Liver (tissue), 9 donors: ENCODE data around the gene UGT1A5. TPM values are rescaled to one million over a fixed set of nuclear protein-coding genes. Genes with fewer than 3 reads are reported as not detected.
A peak's percentile ranks its signal among the peaks of the same experiment; 100 is the strongest.
"Not testable (repeated sequence)": the region's sequence is repeated elsewhere in the genome, so short reads cannot be mapped to it uniquely, and the experiment has no call there.

Experiments used
- DNase-seq: peaks from one replicate; pipeline ENCODE4 v3.0.0-alpha.2; 2017; ENCODE audit warnings: low spot score
- H3K27ac ChIP-seq, 2 donors: one replicate each; pipeline ENCODE4 v1.7.0; 2013; ENCODE audit warnings: inconsistent platforms in 2 of 2, low read length in 2 of 2, control low read depth in 1 of 2, low read depth in 1 of 2, mild to moderate bottlenecking in 1 of 2
- H3K27me3 ChIP-seq, 4 donors: one replicate each; pipeline versions ENCODE4 v1.6.1 to v1.7.0; 2013; ENCODE audit warnings: low read length in 3 of 4, inconsistent platforms in 1 of 4, mild to moderate bottlenecking in 1 of 4, moderate library complexity in 1 of 4; ENCODE audit not compliant: control insufficient read depth in 4 of 4, insufficient read depth in 4 of 4
- H3K36me3 ChIP-seq, 4 donors: one replicate each; pipeline versions ENCODE4 v1.6.1 to v1.7.0; 2013; ENCODE audit warnings: low read length in 3 of 4, mild to moderate bottlenecking in 3 of 4, low read depth in 1 of 4, moderate library complexity in 1 of 4; ENCODE audit not compliant: control insufficient read depth in 4 of 4, insufficient read depth in 3 of 4
- H3K4me1 ChIP-seq, 4 donors: one replicate each; pipeline versions ENCODE4 v1.6.1 to v1.7.0; 2013; ENCODE audit warnings: low read length in 3 of 4, mild to moderate bottlenecking in 3 of 4, moderate library complexity in 1 of 4; ENCODE audit not compliant: control insufficient read depth in 4 of 4, insufficient read depth in 4 of 4
- H3K4me3 ChIP-seq, 3 donors: one replicate each; pipeline versions ENCODE4 v1.6.1 to v1.7.0; 2013; ENCODE audit warnings: low read length in 3 of 3, control low read depth in 1 of 3, low read depth in 1 of 3, mild to moderate bottlenecking in 1 of 3
- H3K9ac ChIP-seq, 2 donors: one replicate each; pipeline ENCODE4 v1.7.0; 2013; ENCODE audit warnings: low read length in 2 of 2, mild to moderate bottlenecking in 2 of 2, moderate library complexity in 2 of 2, control low read depth in 1 of 2, low read depth in 1 of 2
- H3K9me3 ChIP-seq, 4 donors: one replicate each; pipeline versions ENCODE4 v1.6.1 to v1.7.0; 2013; ENCODE audit warnings: low read length in 3 of 4; ENCODE audit not compliant: control insufficient read depth in 4 of 4
- ATF3 ChIP-seq: IDR thresholded peaks from 2 replicates; pipeline ENCODE4 v1.6.1; 2016; ENCODE audit warnings: antibody characterized with exemption
- CTCF ChIP-seq: fragments of 150-350 bp; IDR thresholded peaks from 2 replicates; pipeline ENCODE4 v1.5.1; 2017; ENCODE audit warnings: improper control_type of control experiment, low read depth, low read length; ENCODE audit not compliant: missing input control
- EGR1 ChIP-seq, 2 donors: IDR thresholded peaks; 2 replicates each; pipeline ENCODE4 v1.6.1; 2016 to 2018; ENCODE audit warnings: antibody characterized with exemption in 2 of 2, low read depth in 2 of 2
- FOXA1 ChIP-seq: IDR thresholded peaks from 2 replicates; pipeline ENCODE4 v1.6.1; 2016; ENCODE audit warnings: antibody characterized with exemption
- FOXA2 ChIP-seq: IDR thresholded peaks from 2 replicates; pipeline ENCODE4 v1.6.1; 2016; ENCODE audit warnings: antibody characterized with exemption
- GABPA ChIP-seq, 2 donors: IDR thresholded peaks in 1 of 2; conservative IDR thresholded peaks in 1 of 2; 2 replicates each; pipeline ENCODE4 v1.6.1; 2016; ENCODE audit warnings: antibody characterized with exemption in 2 of 2, mild to moderate bottlenecking in 1 of 2, moderate library complexity in 1 of 2
- HNF4A ChIP-seq, 2 donors: conservative IDR thresholded peaks; 2 replicates each; pipeline ENCODE4 v1.6.1; 2016; ENCODE audit warnings: antibody characterized with exemption in 2 of 2, mild to moderate bottlenecking in 2 of 2
- HNF4G ChIP-seq: IDR thresholded peaks from 2 replicates; pipeline ENCODE4 v1.6.1; 2016; ENCODE audit warnings: antibody characterized with exemption
- JUND ChIP-seq, 2 donors: IDR thresholded peaks; 2 replicates each; pipeline ENCODE4 v1.6.1; 2016; ENCODE audit warnings: antibody characterized with exemption in 2 of 2
- MAX ChIP-seq: IDR thresholded peaks from 2 replicates; pipeline ENCODE4 v1.6.1; 2016; ENCODE audit warnings: antibody characterized with exemption
- NR2F2 ChIP-seq: IDR thresholded peaks from 2 replicates; pipeline ENCODE4 v1.6.1; 2016; ENCODE audit warnings: antibody characterized with exemption
- REST ChIP-seq: IDR thresholded peaks from 2 replicates; pipeline ENCODE4 v1.6.1; 2016; ENCODE audit warnings: antibody characterized with exemption, mild to moderate bottlenecking
- RXRA ChIP-seq, 2 donors: IDR thresholded peaks; 2 replicates each; pipeline ENCODE4 v1.6.1; 2017 to 2018; ENCODE audit warnings: antibody characterized with exemption in 2 of 2, mild to moderate bottlenecking in 1 of 2
- SP1 ChIP-seq: IDR thresholded peaks from 2 replicates; pipeline ENCODE4 v1.6.1; 2018; ENCODE audit warnings: antibody characterized with exemption, mild to moderate bottlenecking
- TAF1 ChIP-seq: conservative IDR thresholded peaks from 2 replicates; pipeline ENCODE4 v1.6.1; 2016; ENCODE audit warnings: antibody characterized with exemption, mild to moderate bottlenecking
- YY1 ChIP-seq: IDR thresholded peaks from 2 replicates; pipeline ENCODE4 v1.6.1; 2016; ENCODE audit warnings: antibody characterized with exemption, mild to moderate bottlenecking
- ZBTB33 ChIP-seq: IDR thresholded peaks from 2 replicates; pipeline ENCODE4 v1.6.1; 2016; ENCODE audit warnings: antibody characterized with exemption
- WGBS: extraction: QIAGEN DNeasy Blood & Tissue Kit; methylation state at CpG from one replicate; pipeline ENCODE4 v1.1.7; 2013; 5-methylcytosine and 5-hydroxymethylcytosine counted together
- polyA plus RNA-seq, 2 donors: library from polyadenylated mRNA; stranded (reverse) in 1 of 2; unstranded in 1 of 2; fragments of 200-250 nt in 1 of 2; fragments of >200 nt in 1 of 2; fragmentation: Nextera tagmentation in 1 of 2; extraction: Ambion mirVana in 1 of 2; gene quantifications; one replicate each; pipeline versions ENCODE4 v1.2.1 to v1.2.3, GENCODE V29; 2013 to 2015
- total RNA-seq, 2 donors: library from RNA; depleted of rRNA; stranded (reverse); fragments of >200 nt; gene quantifications; one replicate each; pipeline ENCODE4 v1.2.3, GENCODE V29; 2014
- donor health status: healthy.
- donor health status: healthy.
- donor health status: healthy.
- donor health status: healthy.
- donor health status: healthy.

The UGT1A5 gene
- total and polyA plus RNA-seq, 4 donors: 0.14 to 1.8 (median 1.6) TPM; not detected in 1

GRCh38 chr2:233747283-233747544 lies 34.5 kb downstream of the UGT1A5 start:
- WGBS: 86% methylated on average over 6 of the region's 6 CpGs
- H3K27ac ChIP-seq: no peak overlapping the region
- H3K9me3 ChIP-seq: no peaks in the 10 kb centered on the region
- peak overlapping the region in 1 of 3 donors; percentile 23 for H3K4me3 ChIP-seq
- H3K4me1 ChIP-seq: peaks cover 12 to 65% (median 44%) of the 10 kb centered on the region in 4 donors
- peaks cover 0 to 3% (median 0%) of the 10 kb centered on the region in 4 donors for H3K36me3 ChIP-seq
- no peak for TF ChIP-seq ZBTB33
- no peak for TF ChIP-seq MAX
- no peak for TF ChIP-seq YY1
- no peak for TF ChIP-seq HNF4G
- TF ChIP-seq NR2F2: no peak
- TF ChIP-seq EGR1 (IDR thresholded peaks at IDR 0.05; ENCODE audit: low read depth in 2 of 2): no peak
- no peak for TF ChIP-seq FOXA1
- no peak for TF ChIP-seq SP1
- no peak for TF ChIP-seq CTCF
- TF ChIP-seq JUND (IDR thresholded peaks at IDR 0.05): no peak
- no peak for TF ChIP-seq GABPA (IDR thresholded peaks at IDR 0.05 in 1 of 2, conservative IDR thresholded peaks at IDR 0.05 in 1 of 2)
- no peak for TF ChIP-seq FOXA2
- no peak for TF ChIP-seq TAF1
- TF ChIP-seq HNF4A (conservative IDR thresholded peaks at IDR 0.05): no peak
- TF ChIP-seq RXRA (IDR thresholded peaks at IDR 0.05): no peak
- TF ChIP-seq REST: no peak
- no peak for TF ChIP-seq ATF3
- H3K27me3 ChIP-seq: no peaks in the 10 kb centered on the region
- H3K9ac ChIP-seq: no peak overlapping the region
- no peak for DNase-seq

- WGBS: 70% methylated on average over 2 of the region's 2 CpGs
- DNase-seq, H3K4me3 ChIP-seq, H3K27ac ChIP-seq, H3K9me3 ChIP-seq, H3K36me3 ChIP-seq, H3K9ac ChIP-seq, H3K27me3 ChIP-seq: not testable (repeated sequence)
- peaks cover 8 to 56% (median 33%) of the 10 kb centered on the region in 4 donors for H3K4me1 ChIP-seq
Measured at GRCh38 chr2:233750689-233751088, 38.0 kb downstream of the UGT1A5 start.
